CD14-positive monocyte (primary cell): ENCODE measurements around the gene SLC35G6. TPM values are rescaled to one million over a fixed set of nuclear protein-coding genes. Genes with fewer than 3 reads are reported as not detected.

Experiments
- DNase-seq, 3 donors: peaks; one replicate each; pipeline ENCODE4 v3.0.0-alpha.2; 2011 to 2022
- H2AFZ ChIP-seq: 2 replicates; pipeline ENCODE4 v1.6.0; 2012; ENCODE audit warnings: mild to moderate bottlenecking, low read depth, low read length, inconsistent platforms; ENCODE audit not compliant: insufficient read depth, poor library complexity, severe bottlenecking
- H3K27ac ChIP-seq, 2 donors: 1 replicate in 1 of 2; 2 replicates in 1 of 2; pipeline ENCODE4 v1.5.1; 2012 to 2013; ENCODE audit warnings: low read length in 2 of 2, control low read depth in 1 of 2, inconsistent platforms in 1 of 2, low read depth in 1 of 2, mild to moderate bottlenecking in 1 of 2
- H3K27me3 ChIP-seq, 2 donors: one replicate each; pipeline versions ENCODE4 v1.6.0 to v1.6.1; 2011 to 2013; ENCODE audit warnings: low read length in 2 of 2; ENCODE audit not compliant: control insufficient read depth in 2 of 2, insufficient read depth in 2 of 2
- H3K36me3 ChIP-seq, 2 donors: replicated peaks in 1 of 2; 1 replicate in 1 of 2; 2 replicates in 1 of 2; pipeline versions ENCODE4 v1.5.1 to v1.6.1; 2012 to 2013; ENCODE audit warnings: low read length in 2 of 2, control low read depth in 1 of 2, inconsistent platforms in 1 of 2, mild to moderate bottlenecking in 1 of 2; ENCODE audit not compliant: insufficient read depth in 2 of 2, control insufficient read depth in 1 of 2
- H3K4me1 ChIP-seq, 2 donors: 1 replicate in 1 of 2; 2 replicates in 1 of 2; pipeline versions ENCODE4 v1.5.1 to v1.6.1; 2012 to 2013; ENCODE audit warnings: low read length in 2 of 2, control low read depth in 1 of 2, inconsistent platforms in 1 of 2, mild to moderate bottlenecking in 1 of 2, moderate library complexity in 1 of 2; ENCODE audit not compliant: insufficient read depth in 2 of 2, control insufficient read depth in 1 of 2
- H3K4me2 ChIP-seq: replicated peaks from 2 replicates; pipeline ENCODE3; 2012; ENCODE audit warnings: low read length, moderate library complexity, mild to moderate bottlenecking; ENCODE audit not compliant: poor library complexity, severe bottlenecking; ENCODE audit errors: extremely low read depth
- H3K4me3 ChIP-seq, 3 experiments: fragments of 200-600 bp in 1 of 3; sonication (generic) in 1 of 3; replicated peaks in 1 of 3; 1 replicate in 2 of 3; 2 replicates in 1 of 3; pipeline ENCODE4 v1.5.1; 2011 to 2013; ENCODE audit warnings: low read length in 3 of 3, mild to moderate bottlenecking in 3 of 3, control low read depth in 2 of 3, low read depth in 2 of 3, inconsistent platforms in 1 of 3, moderate library complexity in 1 of 3
- H3K79me2 ChIP-seq: 2 replicates; pipeline ENCODE4 v1.6.0; 2012; ENCODE audit warnings: mild to moderate bottlenecking, control low read depth, inconsistent platforms, low read length, moderate library complexity; ENCODE audit not compliant: insufficient read depth
- H3K9ac ChIP-seq: 2 replicates; pipeline ENCODE4 v1.6.0; 2017; ENCODE audit warnings: low read length, mild to moderate bottlenecking; ENCODE audit not compliant: insufficient read depth, poor library complexity, severe bottlenecking
- H3K9me3 ChIP-seq, 2 donors: replicated peaks in 1 of 2; 1 replicate in 1 of 2; 2 replicates in 1 of 2; pipeline versions ENCODE4 v1.5.1 to v1.6.1; 2012 to 2013; ENCODE audit warnings: low read length in 2 of 2, control low read depth in 1 of 2; ENCODE audit not compliant: control insufficient read depth in 1 of 2, insufficient read depth in 1 of 2
- H4K20me1 ChIP-seq: 2 replicates; pipeline ENCODE4 v1.6.0; 2012; ENCODE audit warnings: mild to moderate bottlenecking, low read length, control low read depth, moderate library complexity; ENCODE audit not compliant: insufficient read depth
- H3K27ac Mint-ChIP-seq, 7 donors: one replicate each; pipeline ENCODE4 v1.8.0; 2020; ENCODE audit warnings: mild to moderate bottlenecking in 7 of 7, mixed read lengths in 7 of 7, moderate library complexity in 6 of 7, inconsistent platforms in 2 of 7
- H3K27me3 Mint-ChIP-seq, 3 donors: one replicate each; pipeline ENCODE4 v1.8.0; 2021 to 2022; ENCODE audit warnings: low read depth in 3 of 3, mild to moderate bottlenecking in 3 of 3, mixed read lengths in 3 of 3, moderate library complexity in 3 of 3, inconsistent platforms in 1 of 3
- H3K36me3 Mint-ChIP-seq, 2 donors: one replicate each; pipeline ENCODE4 v1.8.0; 2020; ENCODE audit warnings: mixed read lengths in 2 of 2, inconsistent platforms in 1 of 2, mild to moderate bottlenecking in 1 of 2
- H3K4me1 Mint-ChIP-seq: one replicate; pipeline ENCODE4 v1.8.0; 2020; ENCODE audit warnings: mild to moderate bottlenecking, mixed read lengths
- H3K4me3 Mint-ChIP-seq, 2 donors: one replicate each; pipeline ENCODE4 v1.8.0; 2020; ENCODE audit warnings: mild to moderate bottlenecking in 2 of 2, mixed read lengths in 2 of 2, moderate library complexity in 1 of 2
- H3K9me3 Mint-ChIP-seq, 7 donors: one replicate each; pipeline ENCODE4 v1.8.0; 2020 to 2022; ENCODE audit warnings: mixed read lengths in 7 of 7, mild to moderate bottlenecking in 6 of 7, moderate library complexity in 6 of 7, inconsistent platforms in 2 of 7
- WGBS: methylation state at CpG from one replicate; pipeline ENCODE4 v1.1.5; 2013; ENCODE audit warnings: missing lambda C conversion rate; ENCODE audit not compliant: insufficient coverage; 5-methylcytosine and 5-hydroxymethylcytosine counted together
- intact Hi-C, 2 donors: fragments of 100-400 bp; cut with micrococcal nuclease; formaldehyde crosslinking; loops; one replicate each; pipeline versions ENCODE4 v1.15.0 to v1.15.1; 2023
- polyA plus RNA-seq, 3 donors: library from polyadenylated mRNA; depleted of rRNA in 1 of 3; unstranded in 2 of 3; stranded (reverse) in 1 of 3; fragments of 300-500 nt in 2 of 3; fragments of >200 nt in 1 of 3; fragmentation: Illumina TruSeq in 2 of 3; gene quantifications; 1 replicate in 2 of 3; 2 replicates in 1 of 3; pipeline ENCODE4 v1.2.3, GENCODE V29; 2012 to 2021
- TF ChIP-seq, protein P1 (sequence below): fragments of 200-600 bp; IDR thresholded peaks from one replicate; pipeline ENCODE4 v1.8.0; 2022; ENCODE audit warnings: antibody characterized with exemption, mild to moderate bottlenecking

SLC35G6 gene
- polyA plus RNA-seq, 3 donors, result not detected

DNA sequence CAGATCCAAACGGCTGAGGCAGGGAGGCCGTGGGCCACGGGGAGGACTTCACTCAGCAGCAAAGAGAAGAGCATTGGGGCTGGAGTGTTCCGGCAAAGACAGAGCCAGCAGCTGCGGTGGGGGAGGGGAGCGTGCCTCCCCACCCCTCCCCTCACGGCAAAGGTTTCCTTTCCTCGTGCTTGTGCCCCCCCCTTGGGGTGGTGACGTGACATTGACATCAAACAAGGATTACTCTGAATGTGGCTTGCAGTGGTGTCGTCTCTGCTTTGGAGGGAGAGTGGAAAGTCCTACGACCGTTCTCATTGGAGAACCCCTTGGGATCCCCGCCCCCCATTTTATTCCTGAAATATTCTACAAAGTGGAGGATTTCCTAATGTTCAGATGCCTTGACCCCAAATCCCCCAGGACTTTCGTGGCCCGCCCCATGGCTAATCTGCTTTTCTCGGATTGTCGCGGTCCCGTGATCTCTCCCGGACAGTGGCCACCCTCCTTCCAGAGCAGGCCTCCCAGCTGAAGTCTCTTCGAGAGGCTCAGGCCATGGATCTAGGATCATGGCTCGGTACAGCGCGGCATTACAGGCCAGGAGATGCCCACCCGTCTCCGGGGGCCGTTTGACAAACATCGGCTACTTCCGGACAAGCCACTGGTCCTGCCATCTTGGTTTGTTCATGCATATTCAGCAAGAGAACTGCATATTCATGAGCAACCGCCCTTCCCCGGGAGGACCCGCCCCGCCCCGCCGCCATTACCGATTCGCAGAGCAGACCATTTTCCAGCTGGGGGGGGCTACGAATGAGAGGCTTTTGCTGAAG is 2.2 kb downstream of the SLC35G6 start:
- DNase-seq, result peak; percentile 89 to 91 (median 90)
- Histone ChIP-seq H3K36me3 (peaks cover 0 to 8% of the 10 kb centered on the region in 2 donors), H3K27ac (peak overlapping the region; percentile 95 to 98), H4K20me1 (peaks cover 39% of the 10 kb centered on the region), H3K9ac (peak overlapping the region; percentile 91), H3K27me3 (no peaks in the 10 kb centered on the region), H3K9me3 (no peaks in the 10 kb centered on the region), H2AFZ (peak overlapping the region; percentile 73), H3K4me3 (peak overlapping the region; percentile 75 to 90 (median 87)), H3K4me2 (peak overlapping the region; percentile 75), H3K4me1 (peaks cover 43 to 61% of the 10 kb centered on the region in 2 donors), H3K79me2 (peaks cover 61% of the 10 kb centered on the region)
- H3K4me3 Mint-ChIP-seq, result peak overlapping the region; percentile 93 to 97
- H3K36me3 Mint-ChIP-seq, result peaks cover 6 to 7% of the 10 kb centered on the region in 2 donors
- no peaks in the 10 kb centered on the region for H3K9me3 Mint-ChIP-seq
- H3K27ac Mint-ChIP-seq, result peak overlapping the region; percentile 99 to 100 (median 100)
- intact Hi-C loops, result loop anchor here (1.0 to 10.0 kb wide), 6 partner anchors 47 to 359 kb away; partner anchors contain the start of genes DVL2 (in 1 of the 2), KCTD11 (in 1 of the 2), PHF23 (in 1 of the 2) and TMEM102 (in 1 of the 2)
- 0% methylated on average over 19 of the region's 38 CpGs for WGBS
- TF ChIP-seq, protein P1, sequence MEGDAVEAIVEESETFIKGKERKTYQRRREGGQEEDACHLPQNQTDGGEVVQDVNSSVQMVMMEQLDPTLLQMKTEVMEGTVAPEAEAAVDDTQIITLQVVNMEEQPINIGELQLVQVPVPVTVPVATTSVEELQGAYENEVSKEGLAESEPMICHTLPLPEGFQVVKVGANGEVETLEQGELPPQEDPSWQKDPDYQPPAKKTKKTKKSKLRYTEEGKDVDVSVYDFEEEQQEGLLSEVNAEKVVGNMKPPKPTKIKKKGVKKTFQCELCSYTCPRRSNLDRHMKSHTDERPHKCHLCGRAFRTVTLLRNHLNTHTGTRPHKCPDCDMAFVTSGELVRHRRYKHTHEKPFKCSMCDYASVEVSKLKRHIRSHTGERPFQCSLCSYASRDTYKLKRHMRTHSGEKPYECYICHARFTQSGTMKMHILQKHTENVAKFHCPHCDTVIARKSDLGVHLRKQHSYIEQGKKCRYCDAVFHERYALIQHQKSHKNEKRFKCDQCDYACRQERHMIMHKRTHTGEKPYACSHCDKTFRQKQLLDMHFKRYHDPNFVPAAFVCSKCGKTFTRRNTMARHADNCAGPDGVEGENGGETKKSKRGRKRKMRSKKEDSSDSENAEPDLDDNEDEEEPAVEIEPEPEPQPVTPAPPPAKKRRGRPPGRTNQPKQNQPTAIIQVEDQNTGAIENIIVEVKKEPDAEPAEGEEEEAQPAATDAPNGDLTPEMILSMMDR, result no peak
- peaks cover 67% of the 10 kb centered on the region for H3K4me1 Mint-ChIP-seq
- peaks cover 0 to 3% (median 2%) of the 10 kb centered on the region in 3 donors for H3K27me3 Mint-ChIP-seq

DNA sequence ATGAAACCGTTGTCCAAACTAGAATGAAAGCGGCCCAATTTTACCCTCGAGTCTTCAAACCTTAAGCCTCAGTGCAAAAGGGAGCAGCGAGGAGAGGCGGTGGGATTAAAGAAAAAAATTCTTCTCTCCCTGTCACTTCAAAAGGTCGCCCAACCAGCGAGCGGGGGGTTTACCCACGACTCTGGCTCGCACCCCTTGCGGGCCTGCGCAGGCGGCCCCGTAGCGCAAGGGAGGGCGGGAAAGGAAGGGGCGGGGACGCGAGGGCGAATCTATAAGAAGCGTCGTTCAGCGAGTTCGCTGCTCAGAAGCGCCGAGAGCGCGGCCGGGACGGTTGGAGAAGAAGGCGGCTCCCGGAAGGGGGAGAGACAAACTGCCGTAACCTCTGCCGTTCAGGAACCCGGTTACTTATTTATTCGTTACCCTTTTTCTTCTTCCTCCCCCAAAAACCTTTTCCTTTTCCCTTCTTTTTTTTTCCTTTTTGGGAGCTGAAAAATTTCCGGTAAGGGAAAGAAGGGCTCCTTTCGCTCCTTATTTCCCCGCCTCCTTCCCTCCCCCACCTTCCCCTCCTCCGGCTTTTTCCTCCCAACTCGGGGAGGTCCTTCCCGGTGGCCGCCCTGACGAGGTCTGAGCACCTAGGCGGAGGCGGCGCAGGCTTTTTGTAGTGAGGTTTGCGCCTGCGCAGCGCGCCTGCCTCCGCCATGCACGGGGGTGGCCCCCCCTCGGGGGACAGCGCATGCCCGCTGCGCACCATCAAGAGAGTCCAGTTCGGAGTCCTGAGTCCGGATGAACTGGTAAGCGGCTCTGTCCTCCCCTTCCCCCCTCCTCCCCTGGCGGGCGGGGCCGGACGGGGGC is 3.0 kb downstream of the SLC35G6 start, which contains the start of gene POLR2A:
Gene POLR2A, plus strand, starts transcription at position 300 of the 852 bp plus-strand sequence.
- peaks cover 62% of the 10 kb centered on the region for H3K79me2 ChIP-seq
- TF ChIP-seq, protein P1, result no peak
- peak within 1 kb of the TSS; percentile 93 to 97 for H3K4me3 Mint-ChIP-seq
- no peaks in the 10 kb centered on the region for H3K27me3 ChIP-seq
- H3K36me3 Mint-ChIP-seq, result peaks cover 11% of the 10 kb centered on the region in 2 donors
- peaks cover 0 to 8% of the 10 kb centered on the region in 2 donors for H3K36me3 ChIP-seq
- intact Hi-C loops, result loop anchor here (1.0 to 10.0 kb wide), 6 partner anchors 47 to 358 kb away; partner anchors contain the start of genes DVL2 (in 1 of the 2), KCTD11 (in 1 of the 2), PHF23 (in 1 of the 2) and TMEM102 (in 1 of the 2)
- no peaks in the 10 kb centered on the region for H3K9me3 ChIP-seq
- H2AFZ ChIP-seq, result peak within 1 kb of the TSS; percentile 73
- peaks cover 1 to 3% (median 2%) of the 10 kb centered on the region in 3 donors for H3K27me3 Mint-ChIP-seq
- H3K9me3 Mint-ChIP-seq, result no peaks in the 10 kb centered on the region
- H3K4me2 ChIP-seq, result peak within 1 kb of the TSS; percentile 75
- peaks cover 47% of the 10 kb centered on the region for H4K20me1 ChIP-seq
- H3K4me1 Mint-ChIP-seq, result peaks cover 70% of the 10 kb centered on the region
- H3K27ac Mint-ChIP-seq, result peak within 1 kb of the TSS; percentile 99 to 100 (median 100)
- H3K4me1 ChIP-seq, result peaks cover 39 to 59% of the 10 kb centered on the region in 2 donors
- peak within 1 kb of the TSS; percentile 75 to 90 (median 87) for H3K4me3 ChIP-seq
- H3K27ac ChIP-seq, result peak within 1 kb of the TSS; percentile 95 to 98
- H3K9ac ChIP-seq, result peak within 1 kb of the TSS; percentile 91
- DNase-seq, result peak; percentile 96 to 99 (median 98)
- 0% methylated on average over 43 of the region's 64 CpGs for WGBS
